Stimulated activated CD4-positive, alpha-beta T cell treated with anti-CD3 and anti-CD28 coated beads, Interleukin-1b, Interleukin-23, amount 100 ng/mL, for 24 hours (primary cell): ENCODE results near the gene SPAG8.
A peak's percentile ranks its signal among the peaks of the same experiment; 100 is the strongest.

Source experiments
- DNase-seq, 4 experiments: peaks; one replicate each; pipeline ENCODE4 v3.0.0-alpha.2; 2020; ENCODE audit warnings: low read depth in 4 of 4, low spot score in 1 of 4

The SPAG8 gene

GRCh38 chr9:35813434-35814105 lies 1.5 kb upstream of the SPAG8 start:
- DNase-seq, result no peak

- no peak for DNase-seq
Observed at GRCh38 chr9:35811381-35812024, 559 bp downstream of the SPAG8 start.

- no peak for DNase-seq
Observed at GRCh38 chr9:35810122-35810521, 1.9 kb downstream of the SPAG8 start.

GRCh38 chr9:35808433-35808832 lies 3.6 kb downstream of the SPAG8 start:
- DNase-seq, result no peak

- DNase-seq, result no peak
Observed at GRCh38 chr9:35806101-35806500, 6.0 kb downstream of the SPAG8 start.

- DNase-seq, result no peak
Observed at GRCh38 chr9:35801328-35802128, 10.5 kb downstream of the SPAG8 start.

- DNase-seq, result no peak
Observed at GRCh38 chr9:35800530-35800929, 11.5 kb downstream of the SPAG8 start.

GRCh38 chr9:35798658-35799374 lies 13.2 kb downstream of the SPAG8 start:
- peak in 3 of 4 experiments; percentile 26 to 37 (median 35) for DNase-seq

GRCh38 chr9:35797311-35798109 lies 14.6 kb downstream of the SPAG8 start:
- no peak for DNase-seq

- no peak for DNase-seq
Observed at GRCh38 chr9:35795695-35796094, 16.4 kb downstream of the SPAG8 start.

GRCh38 chr9:35793461-35793860 lies 18.6 kb downstream of the SPAG8 start:
- DNase-seq, result no peak

- DNase-seq, result no peak
Observed at GRCh38 chr9:35792826-35793225, 19.2 kb downstream of the SPAG8 start.

GRCh38 chr9:35792024-35792813 lies 19.8 kb downstream of the SPAG8 start:
- DNase-seq, result no peak

GRCh38 chr9:35791297-35791921 lies 20.7 kb downstream of the SPAG8 start, which contains the start of gene NPR2:
TSS of gene NPR2 (plus strand) at chr9:35791591. CDS start at chr9:35792409, 818 bp downstream.
- no peak for DNase-seq

GRCh38 chr9:35790385-35791296 lies 21.4 kb downstream of the SPAG8 start:
- peak in 3 of 4 experiments; percentile 13 to 22 (median 21) for DNase-seq

- DNase-seq, result no peak
Observed at GRCh38 chr9:35790025-35790384, 22.1 kb downstream of the SPAG8 start.

- DNase-seq, result no peak
Observed at GRCh38 chr9:35789541-35789940, 22.5 kb downstream of the SPAG8 start.

- no peak for DNase-seq
Observed at GRCh38 chr9:35783418-35783817, 28.6 kb downstream of the SPAG8 start.
